Measurements from ENCODE around the gene TRIM52.
"Not testable (repeated sequence)": the region's sequence is repeated elsewhere in the genome, so short reads cannot be mapped to it uniquely, and the experiment has no call there.

The TRIM52 gene

GRCh38 chr5:181212934-181213333 is 48.0 kb downstream of the TRIM52 start:
- no peak for DNase-seq (ENCODE audit: low spot score)

- no peak for DNase-seq (ENCODE audit: low spot score)
Measured at GRCh38 chr5:181212080-181212479, 48.9 kb downstream of the TRIM52 start.

- DNase-seq (ENCODE audit: low spot score) = no peak
Measured at GRCh38 chr5:181211208-181211607, 49.7 kb downstream of the TRIM52 start.

- DNase-seq (ENCODE audit: low spot score) = not testable (repeated sequence)
Measured at GRCh38 chr5:181210698-181211097, 50.2 kb downstream of the TRIM52 start.

GRCh38 chr5:181210148-181210547 is 50.8 kb downstream of the TRIM52 start:
- DNase-seq (ENCODE audit: low spot score) = not testable (repeated sequence)

- not testable (repeated sequence) for DNase-seq (ENCODE audit: low spot score)
Measured at GRCh38 chr5:181209006-181209405, 51.9 kb downstream of the TRIM52 start.

- DNase-seq (ENCODE audit: low spot score) = no peak
Measured at GRCh38 chr5:181207960-181208253, 53.0 kb downstream of the TRIM52 start.

- peak; percentile 53 for DNase-seq (ENCODE audit: low spot score)
Measured at GRCh38 chr5:181207214-181207959, 53.6 kb downstream of the TRIM52 start.

GRCh38 chr5:181205761-181206649 is 54.9 kb downstream of the TRIM52 start:
- no peak for DNase-seq (ENCODE audit: low spot score)

All from D341Med (cell line).